H1 (cell line): ENCODE results near the gene ZBTB1. TPM values are rescaled to one million over a fixed set of nuclear protein-coding genes. Genes with fewer than 3 reads are reported as not detected.

Experiments
- CTCF ChIA-PET: fragments of 300-600 bp; sonication (Branson Sonifier 250); formaldehyde crosslinking; loops from one replicate; lab custom pipeline; 2021; ENCODE audit not compliant: partially characterized antibody; lab: Charles Lee
- POLR2A ChIA-PET: fragments of 300-600 bp; sonication (Branson Sonifier 250); formaldehyde crosslinking; loops from one replicate; lab custom pipeline; 2021; ENCODE audit warnings: inconsistent platforms; ENCODE audit not compliant: partially characterized antibody; lab: Charles Lee
- DNase-seq, 2 experiments: peaks; one replicate each; pipeline versions ENCODE4 v3.0.0 to v3.0.0-alpha.2; 2010 to 2022; ENCODE audit warnings: low spot score in 2 of 2, low read depth in 1 of 2, mixed read lengths in 1 of 2
- FAIRE-seq: peaks from 2 replicates; lab custom pipeline; 2011; peaks lifted over from hg19 to GRCh38; lab: Jason Lieb, UNC
- H2AFZ ChIP-seq: 2 replicates; pipeline ENCODE4 v1.8.1; 2012; ENCODE audit warnings: low read length, inconsistent platforms
- H2AK5ac ChIP-seq: 2 replicates; pipeline ENCODE4 v1.6.1; 2013; ENCODE audit warnings: low read depth, low read length
- H2BK120ac ChIP-seq: replicated peaks from 2 replicates; pipeline ENCODE3; 2013; ENCODE audit warnings: low read depth, low read length, inconsistent platforms
- H2BK12ac ChIP-seq: 2 replicates; pipeline ENCODE4 v1.6.1; 2013; ENCODE audit warnings: low read depth, low read length
- H2BK15ac ChIP-seq: 2 replicates; pipeline ENCODE4 v1.6.1; 2013; ENCODE audit warnings: low read length
- H2BK20ac ChIP-seq: 2 replicates; pipeline ENCODE4 v1.6.1; 2013; ENCODE audit warnings: low read length
- H2BK5ac ChIP-seq: 2 replicates; pipeline ENCODE4 v1.6.1; 2013; ENCODE audit warnings: low read depth, low read length
- H3K14ac ChIP-seq: 2 replicates; pipeline ENCODE4 v1.6.1; 2013; ENCODE audit warnings: inconsistent platforms; ENCODE audit not compliant: insufficient read length
- H3K18ac ChIP-seq: 2 replicates; pipeline ENCODE4 v1.6.1; 2013; ENCODE audit warnings: low read length; ENCODE audit errors: extremely low read depth
- H3K23ac ChIP-seq: 2 replicates; pipeline ENCODE4 v1.6.1; 2013; ENCODE audit warnings: inconsistent platforms; ENCODE audit not compliant: insufficient read length
- H3K23me2 ChIP-seq: 2 replicates; pipeline ENCODE4 v1.6.1; 2013; ENCODE audit warnings: low read depth, low read length
- H3K27ac ChIP-seq: 2 replicates; pipeline ENCODE4 v1.6.1; 2011; ENCODE audit warnings: low read depth, low read length, inconsistent platforms
- H3K27me3 ChIP-seq, 4 experiments: replicated peaks in 1 of 4; 1 replicate in 1 of 4; 2 replicates in 3 of 4; pipeline versions ENCODE4 v1.6.1 to v1.8.1; 2011 to 2013; ENCODE audit warnings: low read length in 3 of 4, mild to moderate bottlenecking in 3 of 4, inconsistent platforms in 2 of 4, mixed read lengths in 2 of 4, moderate library complexity in 1 of 4; ENCODE audit not compliant: control insufficient read depth in 3 of 4, insufficient read depth in 3 of 4; ENCODE audit errors: extremely low read depth in 1 of 4
- H3K36me3 ChIP-seq, 4 experiments: 2 replicates each; pipeline versions ENCODE4 v1.6.1 to v1.8.1; 2011 to 2013; ENCODE audit warnings: mild to moderate bottlenecking in 4 of 4, low read length in 3 of 4, moderate library complexity in 2 of 4, control low read depth in 1 of 4, inconsistent platforms in 1 of 4; ENCODE audit not compliant: insufficient read depth in 4 of 4, control insufficient read depth in 2 of 4
- H3K4ac ChIP-seq: replicated peaks from 2 replicates; pipeline ENCODE3; 2013; ENCODE audit warnings: low read length, low read depth, mixed read lengths, inconsistent platforms; ENCODE audit not compliant: insufficient read length
- H3K4me1 ChIP-seq, 4 experiments: replicated peaks in 1 of 4; 1 replicate in 1 of 4; 2 replicates in 3 of 4; pipeline versions ENCODE4 v1.6.1 to v1.8.1; 2011 to 2013; ENCODE audit warnings: low read length in 3 of 4, inconsistent platforms in 2 of 4, mixed read lengths in 1 of 4; ENCODE audit not compliant: insufficient read depth in 4 of 4, control insufficient read depth in 3 of 4
- H3K4me2 ChIP-seq, 2 experiments: 2 replicates each; pipeline versions ENCODE4 v1.6.1 to v1.8.1; 2011 to 2013; ENCODE audit warnings: low read depth in 2 of 2, low read length in 2 of 2, control low read depth in 1 of 2, inconsistent platforms in 1 of 2, mild to moderate bottlenecking in 1 of 2; ENCODE audit not compliant: insufficient read depth in 1 of 2
- H3K4me3 ChIP-seq, 4 experiments: fragments of 200-600, 300-600 bp in 1 of 4; sonication (generic), shearing (Covaris generic), sonication (Bioruptor Twin) in 1 of 4; 2 replicates each; pipeline versions ENCODE4 v1.5.1 to v1.8.1; 2011 to 2016; ENCODE audit warnings: low read length in 4 of 4, low read depth in 3 of 4, control low read depth in 2 of 4, inconsistent platforms in 2 of 4, mild to moderate bottlenecking in 2 of 4, mixed read lengths in 1 of 4, moderate library complexity in 1 of 4; ENCODE audit not compliant: insufficient read depth in 2 of 4; ENCODE audit errors: extremely low read depth in 1 of 4
- H3K56ac ChIP-seq: replicated peaks from 2 replicates; pipeline ENCODE3; 2013; ENCODE audit warnings: low read depth, mild to moderate bottlenecking, mixed read lengths, low read length, inconsistent platforms; ENCODE audit not compliant: insufficient read length
- H3K79me1 ChIP-seq: 2 replicates; pipeline ENCODE4 v1.6.1; 2013; ENCODE audit warnings: low read depth, low read length, control low read depth
- H3K79me2 ChIP-seq, 2 experiments: 2 replicates each; pipeline versions ENCODE4 v1.6.1 to v1.8.1; 2012 to 2013; ENCODE audit warnings: low read length in 2 of 2, mild to moderate bottlenecking in 2 of 2, inconsistent platforms in 1 of 2; ENCODE audit not compliant: insufficient read depth in 2 of 2, control insufficient read depth in 1 of 2
- H3K9ac ChIP-seq, 4 experiments: replicated peaks in 1 of 4; 1 replicate in 1 of 4; 2 replicates in 3 of 4; pipeline versions ENCODE4 v1.6.1 to v1.8.1; 2011 to 2013; ENCODE audit warnings: low read depth in 3 of 4, low read length in 3 of 4, control low read depth in 2 of 4, mild to moderate bottlenecking in 2 of 4, moderate library complexity in 2 of 4, inconsistent platforms in 1 of 4; ENCODE audit errors: extremely low read depth in 1 of 4
- H3K9me3 ChIP-seq, 2 experiments: 2 replicates each; pipeline versions ENCODE4 v1.6.1 to v1.8.1; 2012 to 2013; ENCODE audit warnings: mild to moderate bottlenecking in 2 of 2, moderate library complexity in 2 of 2, control low read depth in 1 of 2, inconsistent platforms in 1 of 2, low read depth in 1 of 2, low read length in 1 of 2, mixed read lengths in 1 of 2; ENCODE audit not compliant: insufficient read depth in 2 of 2
- H4K20me1 ChIP-seq, 2 experiments: replicated peaks in 1 of 2; 2 replicates each; pipeline versions ENCODE3 to v1.8.1; 2011 to 2013; ENCODE audit warnings: inconsistent platforms in 2 of 2, low read length in 2 of 2, mild to moderate bottlenecking in 1 of 2; ENCODE audit not compliant: insufficient read depth in 2 of 2, control insufficient read depth in 1 of 2
- H4K5ac ChIP-seq: 2 replicates; pipeline ENCODE4 v1.6.1; 2013; ENCODE audit warnings: low read length, low read depth, mixed read lengths, inconsistent platforms; ENCODE audit not compliant: insufficient read length
- H4K8ac ChIP-seq: 2 replicates; pipeline ENCODE4 v1.8.0; 2013; ENCODE audit warnings: mild to moderate bottlenecking, moderate library complexity, low read length, inconsistent platforms; ENCODE audit not compliant: insufficient read depth; ENCODE audit errors: extremely low read depth
- H4K91ac ChIP-seq: replicated peaks from 2 replicates; pipeline ENCODE3; 2013; ENCODE audit warnings: low read length, mixed read lengths, inconsistent platforms; ENCODE audit not compliant: insufficient read length
- CEBPB ChIP-seq: IDR thresholded peaks from 2 replicates; pipeline ENCODE4 v1.6.1; 2012; ENCODE audit warnings: low read depth, low read length
- PHF8 ChIP-seq: fragments of 200-600 bp; sonication (generic); conservative IDR thresholded peaks from 2 replicates; pipeline ENCODE4 v1.7.1; 2012; ENCODE audit warnings: low read depth, mild to moderate bottlenecking, inconsistent platforms, low read length, moderate library complexity
- WGBS, 2 experiments: shearing (Covaris generic) in 1 of 2; methylation state at CpG; one replicate each; pipeline versions ENCODE4 v1.1.6 to v1.1.7; 2013 to 2015; ENCODE audit warnings: low lambda C conversion rate in 2 of 2, mixed read lengths in 2 of 2, inconsistent platforms in 1 of 2, low coverage in 1 of 2, missing lambda C conversion rate in 1 of 2; ENCODE audit not compliant: insufficient replicate concordance in 2 of 2, insufficient coverage in 1 of 2, insufficient read length in 1 of 2; ENCODE audit errors: extremely low coverage in 1 of 2, missing lambda C conversion rate in 1 of 2; 5-methylcytosine and 5-hydroxymethylcytosine counted together
- polyA plus RNA-seq, 7 experiments: library from polyadenylated mRNA; depleted of rRNA in 3 of 7; stranded (reverse) in 5 of 7; unstranded in 2 of 7; fragments of >200 nt in 5 of 7; fragments of 200-250 nt in 2 of 7; gene quantifications; 1 replicate in 5 of 7; 2 replicates in 1 of 7; 4 replicates in 1 of 7; pipeline versions ENCODE4 v1.2.1 to v1.2.3, GENCODE V29; 2011 to 2013; ENCODE audit warnings: missing spikeins in 2 of 7, mixed read lengths in 2 of 7
- total RNA-seq: library from RNA; stranded (reverse); fragmentation: NEBNext Ultra II Directional; extraction: Animal tissue kit (Norgen Biotek cat#: 25700); gene quantifications from 2 replicates; pipeline ENCODE4 v1.2.1, GENCODE V29; 2021

The ZBTB1 gene
- total and polyA plus RNA-seq, 2 of the 8 experiments (the other 6 are each of a cell fraction or from before 2014, with no cell fraction given): 13.6 to 27.5 TPM

GRCh38 chr14:64501411-64502171 lies 3.0 kb upstream of the ZBTB1 start:
- no peak overlapping the region for H3K56ac ChIP-seq
- H3K23me2 ChIP-seq: peaks cover 19% of the 10 kb centered on the region
- no peak overlapping the region for H4K8ac ChIP-seq
- H3K14ac ChIP-seq: no peak overlapping the region
- no peak overlapping the region for H2AK5ac ChIP-seq
- H3K9me3 ChIP-seq: no peaks in the 10 kb centered on the region
- H4K20me1 ChIP-seq: peaks cover 3 to 4% of the 10 kb centered on the region in 2 experiments
- POLR2A ChIA-PET: interaction anchor here (0.6 to 2.3 kb wide), 8 partner anchors 9 to 142 kb away, joined by 3 to 7 read pairs (median 4); partner anchors contain the start of gene HSPA2
- no peak overlapping the region for H4K91ac ChIP-seq
- TF ChIP-seq PHF8 (no peak), CEBPB (peak; percentile 75)
- no peak overlapping the region for H3K23ac ChIP-seq
- peaks cover 4% of the 10 kb centered on the region for H3K79me1 ChIP-seq
- H3K4me2 ChIP-seq: peak overlapping the region in 1 of 2 experiments; percentile 97; a peak in 2 of 4 replicates
- H3K18ac ChIP-seq: no peak overlapping the region
- no peak overlapping the region for H2BK20ac ChIP-seq
- H4K5ac ChIP-seq: no peak overlapping the region
- H3K9ac ChIP-seq: no peak overlapping the region
- DNase-seq (no peak), FAIRE-seq (no peak)
- 77% methylated on average over 8 of the region's 8 CpGs; no CpG with 5 or more reads in 1 of the 2 experiments for WGBS, 2 experiments
- no peak overlapping the region for H2BK15ac ChIP-seq
- 0 out of 8 replicates have a peak overlapping the region, but pooled peaks of 1 of the 4 experiments have one; percentile 75 for H3K4me3 ChIP-seq
- peaks cover 2 to 9% (median 7%) of the 10 kb centered on the region in 4 experiments; a peak in 4 of 7 replicates for H3K4me1 ChIP-seq
- CTCF ChIA-PET: interaction anchor here (0.7 to 1.7 kb wide), 5 partner anchors 13 to 149 kb away, joined by 3 to 4 read pairs (median 3); no protein-coding TSS in a partner anchor
- no peak overlapping the region for H2BK120ac ChIP-seq
- no peak overlapping the region for H2AFZ ChIP-seq
- H3K79me2 ChIP-seq: peaks cover 8 to 52% of the 10 kb centered on the region in 2 experiments; a peak in 3 of 4 replicates
- H3K36me3 ChIP-seq: no peaks in the 10 kb centered on the region; a peak in 1 of 8 replicates
- H2BK12ac ChIP-seq: no peak overlapping the region
- H2BK5ac ChIP-seq: no peak overlapping the region
- no peak overlapping the region for H3K27ac ChIP-seq
- no peaks in the 10 kb centered on the region for H3K27me3 ChIP-seq
- H3K4ac ChIP-seq: no peak overlapping the region
